T-cell (primary cell): ENCODE data around the gene MYOM1. TPM values are rescaled to one million over a fixed set of nuclear protein-coding genes. Genes with fewer than 3 reads are reported as not detected.
"Not testable (repeated sequence)": the region's sequence is repeated elsewhere in the genome, so short reads cannot be mapped to it uniquely, and the experiment has no call there.

Experiments
- ATAC-seq, 4 experiments: fragments of 200-7000 bp in 3 of 4; fragments of 150-1000 bp in 1 of 4; cut with Tn5 transposase; replicated peaks in 1 of 4; 1 replicate in 3 of 4; 2 replicates in 1 of 4; pipeline ENCODE4 v1.10.0; 2021; ENCODE audit warnings: moderate library complexity in 3 of 4, mild to moderate bottlenecking in 2 of 4, moderate number of reproducible peaks in 1 of 4
- CTCF ChIA-PET, 2 donors: fragments of 300-600 bp; sonication (Branson Sonifier 250); formaldehyde crosslinking; loops; one replicate each; lab custom pipeline; 2022; ENCODE audit warnings: antibody characterized with exemption in 2 of 2; lab: Charles Lee
- POLR2A ChIA-PET, 2 donors: fragments of 300-600 bp; sonication (Branson Sonifier 250); formaldehyde crosslinking; loops; one replicate each; lab custom pipeline; 2022; ENCODE audit warnings: antibody characterized with exemption in 2 of 2; lab: Charles Lee
- DNase-seq, 35 experiments: peaks; one replicate each; pipeline versions ENCODE4 v3.0.0 to v3.0.0-alpha.2; 2013 to 2023
- H3K27ac ChIP-seq: one replicate; pipeline ENCODE4 v1.5.1; 2013; ENCODE audit warnings: low read length
- H3K27me3 ChIP-seq, 2 experiments: replicated peaks in 1 of 2; 1 replicate in 1 of 2; 2 replicates in 1 of 2; pipeline versions ENCODE4 v1.6.1 to v1.7.0; 2013; ENCODE audit warnings: low read length in 1 of 2, mixed read lengths in 1 of 2; ENCODE audit not compliant: control insufficient read depth in 2 of 2, insufficient read depth in 2 of 2; ENCODE audit errors: extremely low read depth in 1 of 2
- H3K36me3 ChIP-seq, 2 donors: 1 replicate in 1 of 2; 2 replicates in 1 of 2; pipeline versions ENCODE4 v1.6.1 to v1.7.0; 2013; ENCODE audit warnings: low read length in 1 of 2; ENCODE audit not compliant: control insufficient read depth in 2 of 2, insufficient read depth in 1 of 2; ENCODE audit errors: extremely low read depth in 1 of 2
- H3K4me1 ChIP-seq, 2 experiments: 1 replicate in 1 of 2; 2 replicates in 1 of 2; pipeline versions ENCODE4 v1.6.1 to v1.7.0; 2013; ENCODE audit warnings: low read length in 2 of 2, mixed read lengths in 1 of 2; ENCODE audit not compliant: insufficient read depth in 2 of 2, control insufficient read depth in 1 of 2; ENCODE audit errors: extremely low read depth in 1 of 2
- H3K4me3 ChIP-seq, 2 donors: 1 replicate in 1 of 2; 2 replicates in 1 of 2; pipeline versions ENCODE4 v1.5.1 to v1.7.0; 2013; ENCODE audit warnings: mild to moderate bottlenecking in 2 of 2, low read length in 1 of 2, moderate library complexity in 1 of 2; ENCODE audit not compliant: control insufficient read depth in 1 of 2; ENCODE audit errors: extremely low read depth in 1 of 2
- H3K9me3 ChIP-seq: 2 replicates; pipeline ENCODE4 v1.7.0; 2013
- H3K27ac Mint-ChIP-seq, 2 donors: one replicate each; pipeline ENCODE4 v1.8.0; 2020 to 2021; ENCODE audit warnings: mild to moderate bottlenecking in 2 of 2, mixed read lengths in 2 of 2
- H3K27me3 Mint-ChIP-seq, 2 donors: one replicate each; pipeline ENCODE4 v1.8.0; 2021 to 2022; ENCODE audit warnings: mixed read lengths in 2 of 2
- H3K36me3 Mint-ChIP-seq: one replicate; pipeline ENCODE4 v1.8.0; 2021; ENCODE audit warnings: mixed read lengths
- H3K4me1 Mint-ChIP-seq, 3 donors: one replicate each; pipeline ENCODE4 v1.8.0; 2020 to 2022; ENCODE audit warnings: mixed read lengths in 3 of 3, mild to moderate bottlenecking in 1 of 3
- H3K4me3 Mint-ChIP-seq, 3 donors: one replicate each; pipeline ENCODE4 v1.8.0; 2020 to 2022; ENCODE audit warnings: mild to moderate bottlenecking in 3 of 3, mixed read lengths in 3 of 3, moderate library complexity in 3 of 3
- H3K9me3 Mint-ChIP-seq, 3 donors: one replicate each; pipeline ENCODE4 v1.8.0; 2020 to 2022; ENCODE audit warnings: mixed read lengths in 3 of 3
- WGBS: methylation state at CpG from one replicate; pipeline ENCODE4 v1.1.5; 2013; ENCODE audit warnings: missing lambda C conversion rate; ENCODE audit not compliant: insufficient coverage; 5-methylcytosine and 5-hydroxymethylcytosine counted together
- total RNA-seq, 35 experiments: library from RNA in 6 of 35; stranded (reverse) in 6 of 35; fragments of 120-200 nt in 1 of 35; gene quantifications; one replicate each; pipeline versions ENCODE4 v1.2.1 to v1.2.4 and lab custom pipeline; 2013 to 2026

MYOM1 gene
- total RNA-seq, 5 donors from 2014 or later (not counting 1 experiment from before 2014, with no cell fraction given): 0.98 to 7.0 (median 1.9) TPM

DNA sequence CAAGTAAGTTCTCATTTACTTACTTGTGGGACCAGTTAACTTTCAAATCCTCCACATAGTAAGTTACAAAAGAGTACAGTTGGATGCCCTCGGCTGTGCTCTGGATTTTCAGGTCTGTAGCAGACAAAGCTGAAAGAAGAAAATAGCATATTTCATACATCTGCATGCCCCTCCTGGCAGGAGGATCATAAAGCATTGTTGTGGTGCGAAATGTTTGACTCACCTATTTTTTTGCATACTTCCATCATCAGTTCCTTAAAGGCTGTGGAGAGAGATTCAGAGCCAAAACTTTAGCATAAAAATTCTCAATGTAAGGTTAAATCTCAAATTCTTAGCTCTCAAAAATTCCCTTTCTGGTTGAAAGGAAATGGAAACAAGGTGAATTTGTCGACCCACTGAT lies 136.0 kb downstream of the MYOM1 start:
- H3K9me3 Mint-ChIP-seq: no peaks in the 10 kb centered on the region
- CTCF ChIA-PET: no interaction called here

GRCh38 chr18:3081584-3081991 lies 138.2 kb downstream of the MYOM1 start:
- ChIA-PET POLR2A (no interaction called here), CTCF (interaction anchor here in 1 of 2 donors (0.6 kb wide), 1 partner anchor 19 kb away, joined by 3 read pairs; no protein-coding TSS in a partner anchor)
- Histone ChIP-seq H3K27me3 (no peaks in the 10 kb centered on the region), H3K9me3 (no peaks in the 10 kb centered on the region), H3K27ac (no peak overlapping the region), H3K4me3 (no peak overlapping the region), H3K36me3 (no peaks in the 10 kb centered on the region), H3K4me1 (no peaks in the 10 kb centered on the region)
- H3K27me3 Mint-ChIP-seq: no peaks in the 10 kb centered on the region
- H3K4me1 Mint-ChIP-seq: no peaks in the 10 kb centered on the region
- 100% methylated on average over 1 of the region's 3 CpGs for WGBS
- DNase-seq (no peak), ATAC-seq (no peak)
- no peaks in the 10 kb centered on the region for H3K36me3 Mint-ChIP-seq
- H3K27ac Mint-ChIP-seq: no peak overlapping the region
- H3K9me3 Mint-ChIP-seq: no peaks in the 10 kb centered on the region
- no peak overlapping the region for H3K4me3 Mint-ChIP-seq

More for the DNA sequence above, 136.0 kb downstream of the MYOM1 start:
- no CpG with 5 or more reads among the region's 3 CpGs for WGBS
- H3K4me3 Mint-ChIP-seq: no peak overlapping the region
- Histone ChIP-seq H3K9me3 (no peaks in the 10 kb centered on the region), H3K36me3 (no peaks in the 10 kb centered on the region), H3K4me1 (peaks cover 2 to 10% of the 10 kb centered on the region in 2 experiments), H3K27ac (no peak overlapping the region), H3K4me3 (no peak overlapping the region), H3K27me3 (no peaks in the 10 kb centered on the region)
- no peaks in the 10 kb centered on the region for H3K27me3 Mint-ChIP-seq
- POLR2A ChIA-PET: interaction anchor here in 1 of 2 donors (0.6 kb wide), 1 partner anchor 34 kb away, joined by 4 read pairs; no protein-coding TSS in a partner anchor
- DNase-seq (no peak), ATAC-seq (no peak)
- peaks cover 9 to 13% (median 10%) of the 10 kb centered on the region in 3 donors for H3K4me1 Mint-ChIP-seq
- H3K27ac Mint-ChIP-seq: no peak overlapping the region
- H3K36me3 Mint-ChIP-seq: no peaks in the 10 kb centered on the region

GRCh38 chr18:3079653-3080052 lies 140.1 kb downstream of the MYOM1 start:
- Histone ChIP-seq H3K4me3 (no peak overlapping the region), H3K27me3 (no peaks in the 10 kb centered on the region), H3K27ac (no peak overlapping the region), H3K36me3 (no peaks in the 10 kb centered on the region), H3K4me1 (peaks cover 0 to 6% of the 10 kb centered on the region in 2 experiments), H3K9me3 (no peaks in the 10 kb centered on the region)
- DNase-seq (no peak), ATAC-seq (no peak)
- Mint-ChIP-seq H3K4me3 (no peak overlapping the region), H3K27me3 (no peaks in the 10 kb centered on the region), H3K36me3 (no peaks in the 10 kb centered on the region), H3K9me3 (no peaks in the 10 kb centered on the region), H3K4me1 (peaks cover 8 to 18% (median 9%) of the 10 kb centered on the region in 3 donors), H3K27ac (no peak overlapping the region)
- ChIA-PET CTCF (interaction anchor here in 1 of 2 donors (0.9 kb wide), 1 partner anchor 16 kb away, joined by 3 read pairs; no protein-coding TSS in a partner anchor), POLR2A (interaction anchor here (0.5 kb wide), 2 partner anchors 126 to 182 kb away, joined by 3 to 5 read pairs; no protein-coding TSS in a partner anchor)
- 86% methylated on average over 4 of the region's 4 CpGs for WGBS

- ChIA-PET CTCF (no interaction called here), POLR2A (interaction anchor here in 1 of 2 donors (0.5 to 0.6 kb wide), 2 partner anchors 19 to 365 kb away, joined by 3 to 4 read pairs; no protein-coding TSS in a partner anchor)
- Histone ChIP-seq H3K27me3 (no peaks in the 10 kb centered on the region), H3K4me1 (peaks cover 6 to 11% of the 10 kb centered on the region in 2 experiments), H3K36me3 (no peaks in the 10 kb centered on the region), H3K9me3 (no peaks in the 10 kb centered on the region), H3K27ac (peak overlapping the region; percentile 21), H3K4me3 (no peak overlapping the region)
- Mint-ChIP-seq H3K36me3 (no peaks in the 10 kb centered on the region), H3K9me3 (no peaks in the 10 kb centered on the region), H3K4me1 (peaks cover 9 to 34% (median 17%) of the 10 kb centered on the region in 3 donors), H3K4me3 (peak overlapping the region in 1 of 3 donors; percentile 28), H3K27ac (peak overlapping the region; percentile 62 to 67), H3K27me3 (no peaks in the 10 kb centered on the region)
- DNase-seq (no peak), ATAC-seq (peak in 1 of 4 experiments; percentile 44)
- WGBS: 100% methylated on average over 2 of the region's 9 CpGs
Observed at GRCh38 chr18:3075491-3075890, 144.3 kb downstream of the MYOM1 start.

DNA sequence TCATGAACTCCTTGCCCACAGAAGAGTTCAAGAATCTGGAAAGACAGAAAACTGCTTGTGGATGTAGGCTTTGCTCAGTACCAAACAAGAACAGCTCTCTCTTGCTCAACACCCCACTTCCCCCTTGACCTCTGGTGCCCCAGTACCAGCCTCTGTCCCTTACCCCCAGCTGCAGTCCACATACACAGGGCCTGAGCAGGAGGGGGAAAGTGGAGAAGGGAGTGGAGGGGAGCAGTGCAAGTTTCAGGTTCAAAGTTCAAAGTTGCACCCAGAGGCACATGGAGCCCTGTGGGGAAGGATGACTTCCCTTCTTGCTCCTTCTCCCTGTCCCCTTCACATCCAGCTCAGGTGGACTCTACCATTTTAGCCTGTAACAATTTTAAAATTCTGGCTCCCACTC lies 145.7 kb downstream of the MYOM1 start:
- POLR2A ChIA-PET: interaction anchor here in 1 of 2 donors (0.5 to 0.6 kb wide), 2 partner anchors 9 to 114 kb away, joined by 3 to 4 read pairs; no protein-coding TSS in a partner anchor

DNA sequence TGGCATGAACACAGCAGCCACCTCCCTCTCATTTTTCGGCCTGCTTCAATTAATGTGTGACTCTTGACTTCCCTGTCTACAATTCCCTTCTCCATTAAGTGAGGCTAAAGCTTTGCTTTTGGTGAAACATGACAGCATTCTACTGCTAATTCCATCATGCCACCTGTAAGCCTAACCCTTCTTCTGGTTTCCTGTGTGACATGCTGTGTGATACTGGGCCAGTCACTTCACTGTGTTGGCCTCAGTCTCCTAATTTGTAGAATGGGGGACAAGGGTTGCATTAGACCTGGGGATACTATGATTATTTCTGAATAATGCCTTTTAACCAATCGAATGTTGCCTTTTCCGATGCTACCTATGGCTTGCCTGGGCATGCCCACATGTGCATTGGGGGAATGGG lies 146.4 kb downstream of the MYOM1 start:
- H3K36me3 ChIP-seq, DNase-seq, H3K4me3 Mint-ChIP-seq, H3K36me3 Mint-ChIP-seq, H3K27ac ChIP-seq, H3K9me3 Mint-ChIP-seq, H3K27ac Mint-ChIP-seq, ATAC-seq, H3K27me3 Mint-ChIP-seq, POLR2A ChIA-PET, H3K27me3 ChIP-seq, H3K9me3 ChIP-seq, H3K4me3 ChIP-seq: not testable (repeated sequence)
- peaks cover 23 to 52% (median 31%) of the 10 kb centered on the region in 3 donors for H3K4me1 Mint-ChIP-seq
- peaks cover 9 to 11% of the 10 kb centered on the region in 2 experiments for H3K4me1 ChIP-seq
- 100% methylated on average over 3 of the region's 3 CpGs for WGBS
- CTCF ChIA-PET: interaction anchor here in 1 of 2 donors (0.6 to 1.5 kb wide), 2 partner anchors 79 to 512 kb away, joined by 3 read pairs; no protein-coding TSS in a partner anchor

More for the DNA sequence above, 145.7 kb downstream of the MYOM1 start:
- H3K36me3 ChIP-seq: no peaks in the 10 kb centered on the region
- Mint-ChIP-seq H3K27ac (no peak overlapping the region), H3K9me3 (no peaks in the 10 kb centered on the region), H3K27me3 (no peaks in the 10 kb centered on the region), H3K4me3 (no peak overlapping the region), H3K4me1 (peaks cover 18 to 47% (median 26%) of the 10 kb centered on the region in 3 donors), H3K36me3 (peaks cover 2% of the 10 kb centered on the region)
- DNase-seq (no peak), ATAC-seq (no peak)
- H3K4me3 ChIP-seq: no peak overlapping the region
- H3K4me1 ChIP-seq: peaks cover 9 to 11% of the 10 kb centered on the region in 2 experiments
- CTCF ChIA-PET: interaction anchor here in 1 of 2 donors (0.5 to 1.5 kb wide), 2 partner anchors 58 to 80 kb away, joined by 3 to 7 read pairs; no protein-coding TSS in a partner anchor
- H3K27me3 ChIP-seq: no peaks in the 10 kb centered on the region
- H3K27ac ChIP-seq: no peak overlapping the region
- H3K9me3 ChIP-seq: no peaks in the 10 kb centered on the region
